ENCODE data around the gene FGF19. TPM values are rescaled to one million over a fixed set of nuclear protein-coding genes. Genes with fewer than 3 reads are reported as not detected.

FGF19 gene
- total RNA-seq, 2 donors from 2014 or later: 0.37 to 0.40 TPM

DNA sequence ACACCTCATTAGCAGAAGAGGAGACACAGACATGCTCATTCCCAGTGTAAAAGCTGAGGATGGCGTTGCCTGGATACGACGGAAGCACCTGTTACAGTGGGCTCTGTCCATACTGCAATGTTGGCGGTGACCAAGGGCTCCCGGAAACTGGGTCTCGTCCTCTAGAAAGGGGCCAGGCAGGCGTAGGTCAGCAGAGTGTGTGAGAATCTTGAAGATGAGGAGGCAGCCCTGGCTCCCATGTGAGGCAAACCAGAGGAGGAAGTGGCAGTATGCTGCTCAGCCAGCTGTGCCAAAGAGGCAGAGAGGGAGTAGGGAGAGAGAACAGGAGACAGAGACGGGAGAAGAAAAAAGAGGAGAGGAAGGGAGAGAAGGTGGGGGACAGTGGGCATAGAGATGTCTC, 38.9 kb downstream of the FGF19 start:
- DNase-seq: no peak
- Mint-ChIP-seq H3K27me3 (ENCODE audit: insufficient read depth) (no peaks in the 10 kb centered on the region), H3K9me3 (no peaks in the 10 kb centered on the region), H3K4me1 (no peaks in the 10 kb centered on the region), H3K27ac (no peak overlapping the region), H3K4me3 (no peak overlapping the region), H3K36me3 (ENCODE audit: low read depth) (peaks cover 51% of the 10 kb centered on the region)
- no peak overlapping the region for H3K27ac ChIP-seq (ENCODE audit: low read depth, low read length)
- H3K4me3 ChIP-seq (ENCODE audit: low read length): no peak overlapping the region
- H3K4me1 ChIP-seq (ENCODE audit: control insufficient read depth, insufficient read depth, low read length): peaks cover under 1% of the 10 kb centered on the region
- no peaks in the 10 kb centered on the region for H3K27me3 ChIP-seq (ENCODE audit: control insufficient read depth, insufficient read depth, low read length, poor library complexity, severe bottlenecking)
- 95 to 100% methylated on average over 5 to 8 of the region's 8 CpGs for WGBS, 2 experiments (ENCODE audit: insufficient coverage in 1 of 2, insufficient read length in 1 of 2)
- H3K9me3 ChIP-seq (ENCODE audit: control insufficient read depth, low read length): no peaks in the 10 kb centered on the region
- TF ChIP-seq, protein P1, sequence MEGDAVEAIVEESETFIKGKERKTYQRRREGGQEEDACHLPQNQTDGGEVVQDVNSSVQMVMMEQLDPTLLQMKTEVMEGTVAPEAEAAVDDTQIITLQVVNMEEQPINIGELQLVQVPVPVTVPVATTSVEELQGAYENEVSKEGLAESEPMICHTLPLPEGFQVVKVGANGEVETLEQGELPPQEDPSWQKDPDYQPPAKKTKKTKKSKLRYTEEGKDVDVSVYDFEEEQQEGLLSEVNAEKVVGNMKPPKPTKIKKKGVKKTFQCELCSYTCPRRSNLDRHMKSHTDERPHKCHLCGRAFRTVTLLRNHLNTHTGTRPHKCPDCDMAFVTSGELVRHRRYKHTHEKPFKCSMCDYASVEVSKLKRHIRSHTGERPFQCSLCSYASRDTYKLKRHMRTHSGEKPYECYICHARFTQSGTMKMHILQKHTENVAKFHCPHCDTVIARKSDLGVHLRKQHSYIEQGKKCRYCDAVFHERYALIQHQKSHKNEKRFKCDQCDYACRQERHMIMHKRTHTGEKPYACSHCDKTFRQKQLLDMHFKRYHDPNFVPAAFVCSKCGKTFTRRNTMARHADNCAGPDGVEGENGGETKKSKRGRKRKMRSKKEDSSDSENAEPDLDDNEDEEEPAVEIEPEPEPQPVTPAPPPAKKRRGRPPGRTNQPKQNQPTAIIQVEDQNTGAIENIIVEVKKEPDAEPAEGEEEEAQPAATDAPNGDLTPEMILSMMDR (conservative IDR thresholded peaks at IDR 0.05): no peak
- H3K36me3 ChIP-seq (ENCODE audit: control insufficient read depth, insufficient read depth, low read length): peaks cover 41% of the 10 kb centered on the region
- H3K9ac ChIP-seq (ENCODE audit: extremely low read depth, low read length, poor library complexity, severe bottlenecking): no peak overlapping the region

DNA sequence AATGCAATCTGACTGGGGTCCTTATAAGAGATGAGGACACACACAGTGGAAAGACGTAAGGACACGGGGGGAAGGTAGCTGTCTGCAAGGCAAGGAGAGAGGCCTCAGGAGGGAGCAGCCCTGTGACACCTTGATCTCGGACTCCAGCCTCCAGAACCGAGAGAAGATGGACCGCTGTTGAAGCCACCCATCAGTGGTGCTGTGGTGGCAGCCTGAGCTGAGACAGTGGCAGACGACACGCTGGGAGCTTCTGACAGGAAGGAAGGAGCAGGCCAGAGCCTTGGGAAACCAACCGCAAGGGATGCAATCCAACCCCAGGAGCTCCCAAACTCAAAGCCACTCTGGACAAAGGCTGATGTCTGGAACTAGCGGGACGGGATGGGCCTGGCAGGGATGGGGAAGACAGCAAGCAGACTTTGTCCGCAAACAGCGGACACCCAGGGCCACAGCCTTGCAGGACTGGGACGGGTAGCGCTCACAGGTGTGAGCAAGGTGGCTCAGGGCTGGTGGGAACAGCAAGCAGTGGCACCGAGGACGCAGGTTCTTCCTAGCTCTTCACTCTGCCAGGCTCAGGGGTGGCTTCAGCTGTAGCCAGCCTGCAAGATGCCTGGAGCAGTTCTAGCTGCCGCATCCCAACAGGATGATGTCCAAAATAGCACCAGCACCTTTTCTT, 39.6 kb downstream of the FGF19 start:
- Histone ChIP-seq H3K27ac (ENCODE audit: low read depth, low read length) (no peak overlapping the region), H3K27me3 (ENCODE audit: control insufficient read depth, insufficient read depth, low read length, poor library complexity, severe bottlenecking) (no peaks in the 10 kb centered on the region), H3K36me3 (ENCODE audit: control insufficient read depth, insufficient read depth, low read length) (peaks cover 34% of the 10 kb centered on the region), H3K9me3 (ENCODE audit: control insufficient read depth, low read length) (no peaks in the 10 kb centered on the region), H3K4me3 (ENCODE audit: low read length) (no peak overlapping the region), H3K4me1 (ENCODE audit: control insufficient read depth, insufficient read depth, low read length) (no peaks in the 10 kb centered on the region), H3K9ac (ENCODE audit: extremely low read depth, low read length, poor library complexity, severe bottlenecking) (no peak overlapping the region)
- H3K27ac Mint-ChIP-seq: no peak overlapping the region
- H3K4me3 Mint-ChIP-seq: no peak overlapping the region
- TF ChIP-seq, protein P1 (conservative IDR thresholded peaks at IDR 0.05): no peak
- peak; percentile 35 for DNase-seq
- H3K9me3 Mint-ChIP-seq: no peaks in the 10 kb centered on the region
- 96% methylated on average over 14 to 17 of the region's 17 CpGs for WGBS, 2 experiments (ENCODE audit: insufficient coverage in 1 of 2, insufficient read length in 1 of 2)
- peaks cover 47% of the 10 kb centered on the region for H3K36me3 Mint-ChIP-seq (ENCODE audit: low read depth)
- H3K27me3 Mint-ChIP-seq (ENCODE audit: insufficient read depth): no peaks in the 10 kb centered on the region
- H3K4me1 Mint-ChIP-seq: peaks cover 3% of the 10 kb centered on the region

DNA sequence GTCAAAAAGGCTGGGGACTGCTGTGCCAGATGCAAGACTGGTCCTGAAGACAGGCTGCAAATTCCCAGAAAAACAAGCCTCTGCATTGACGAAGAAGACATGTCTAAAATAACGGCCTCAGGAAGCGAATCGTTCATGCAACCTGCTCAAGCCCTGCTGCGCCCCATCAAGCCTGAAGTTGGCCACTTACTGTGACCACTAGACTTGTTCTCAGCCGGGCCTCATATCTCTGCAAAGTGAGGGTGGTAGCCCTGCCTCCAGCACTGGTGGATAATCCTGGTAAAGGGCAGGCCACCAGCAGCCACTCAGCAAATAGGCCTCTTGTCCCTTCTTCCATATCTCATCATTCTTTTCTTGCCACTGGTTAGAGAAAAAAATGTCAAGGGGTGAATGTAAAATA, 40.5 kb downstream of the FGF19 start:
- peak; percentile 30 for DNase-seq
- peaks cover 30% of the 10 kb centered on the region for H3K36me3 ChIP-seq (ENCODE audit: control insufficient read depth, insufficient read depth, low read length)
- H3K36me3 Mint-ChIP-seq (ENCODE audit: low read depth): peaks cover 43% of the 10 kb centered on the region
- WGBS, 2 experiments (ENCODE audit: insufficient coverage in 1 of 2, insufficient read length in 1 of 2): 93 to 95% methylated on average over 5 to 6 of the region's 6 CpGs
- no peak overlapping the region for H3K4me3 Mint-ChIP-seq
- peaks cover 5% of the 10 kb centered on the region for H3K4me1 ChIP-seq (ENCODE audit: control insufficient read depth, insufficient read depth, low read length)
- H3K4me3 ChIP-seq (ENCODE audit: low read length): no peak overlapping the region
- H3K27me3 Mint-ChIP-seq (ENCODE audit: insufficient read depth): no peaks in the 10 kb centered on the region
- peaks cover 8% of the 10 kb centered on the region for H3K4me1 Mint-ChIP-seq
- H3K9ac ChIP-seq (ENCODE audit: extremely low read depth, low read length, poor library complexity, severe bottlenecking): no peak overlapping the region
- no peaks in the 10 kb centered on the region for H3K27me3 ChIP-seq (ENCODE audit: control insufficient read depth, insufficient read depth, low read length, poor library complexity, severe bottlenecking)
- H3K27ac ChIP-seq (ENCODE audit: low read depth, low read length): no peak overlapping the region
- TF ChIP-seq, protein P1 (conservative IDR thresholded peaks at IDR 0.05): no peak
- no peaks in the 10 kb centered on the region for H3K9me3 ChIP-seq (ENCODE audit: control insufficient read depth, low read length)
- no peak overlapping the region for H3K27ac Mint-ChIP-seq
- H3K9me3 Mint-ChIP-seq: no peaks in the 10 kb centered on the region

Data from endodermal cell (in vitro differentiated cells).